Measurements from ENCODE around the gene ASB6.

The ASB6 gene

GRCh38 chr9:129626079-129626624 is 15.8 kb downstream of the ASB6 start, which contains the start of gene NTMT1:
Gene NTMT1 (plus strand): TSS chr9:129626163. CDS start chr9:129632704, 6,541 bp downstream.
- DNase-seq (ENCODE audit: low spot score) = peak; percentile 95

GRCh38 chr9:129624947-129625346 is 17.0 kb downstream of the ASB6 start:
- no peak for DNase-seq (ENCODE audit: low spot score)

GRCh38 chr9:129624168-129624759 is 17.7 kb downstream of the ASB6 start:
- peak; percentile 78 for DNase-seq (ENCODE audit: low spot score)

- DNase-seq (ENCODE audit: low spot score) = no peak
Measured at GRCh38 chr9:129623331-129623730, 18.6 kb downstream of the ASB6 start.

- DNase-seq (ENCODE audit: low spot score) = no peak
Measured at GRCh38 chr9:129620669-129621295, 21.2 kb downstream of the ASB6 start, which contains the start of gene C9orf50. Gene C9orf50 (minus strand): TSS chr9:129621101. CDS start chr9:129620574, 527 bp downstream.

- peak; percentile 76 for DNase-seq (ENCODE audit: low spot score)
Measured at GRCh38 chr9:129619787-129620668, 21.9 kb downstream of the ASB6 start.

- peak; percentile 72 for DNase-seq (ENCODE audit: low spot score)
Measured at GRCh38 chr9:129617167-129617566, 24.8 kb downstream of the ASB6 start.

GRCh38 chr9:129615407-129616285 is 26.3 kb downstream of the ASB6 start:
- no peak for DNase-seq (ENCODE audit: low spot score)

- DNase-seq (ENCODE audit: low spot score) = no peak
Measured at GRCh38 chr9:129614932-129615331, 27.0 kb downstream of the ASB6 start.

GRCh38 chr9:129613520-129614175 is 28.3 kb downstream of the ASB6 start:
- no peak for DNase-seq (ENCODE audit: low spot score)

GRCh38 chr9:129612815-129613519 is 29.0 kb downstream of the ASB6 start:
- no peak for DNase-seq (ENCODE audit: low spot score)

- no peak for DNase-seq (ENCODE audit: low spot score)
Measured at GRCh38 chr9:129612123-129612522, 29.8 kb downstream of the ASB6 start.

- no peak for DNase-seq (ENCODE audit: low spot score)
Measured at GRCh38 chr9:129611307-129611800, 30.6 kb downstream of the ASB6 start.

GRCh38 chr9:129610473-129611306 is 31.3 kb downstream of the ASB6 start:
- DNase-seq (ENCODE audit: low spot score) = peak; percentile 90

GRCh38 chr9:129610213-129610472 is 31.8 kb downstream of the ASB6 start:
- DNase-seq (ENCODE audit: low spot score) = no peak

GRCh38 chr9:129609486-129610212 is 32.3 kb downstream of the ASB6 start:
- no peak for DNase-seq (ENCODE audit: low spot score)

- no peak for DNase-seq (ENCODE audit: low spot score)
Measured at GRCh38 chr9:129608561-129609481, 33.1 kb downstream of the ASB6 start.

GRCh38 chr9:129607027-129607387 is 34.9 kb downstream of the ASB6 start:
- no peak for DNase-seq (ENCODE audit: low spot score)

All from D341Med (cell line).